GM23338 (cell line): ENCODE results near the gene PLD1.

ENCODE experiments used
- CREB1 ChIP-seq: fragments of 250-450 bp; sonication (Bioruptor Pico); IDR thresholded peaks from 2 replicates; pipeline ENCODE4 v1.5.0; 2020; ENCODE audit warnings: low read depth, mild to moderate bottlenecking, moderate library complexity
- CTCF ChIP-seq, 2 experiments: fragments of 200-600 bp in 1 of 2; sonication (generic) in 1 of 2; conservative IDR thresholded peaks; 2 replicates each; pipeline versions ENCODE4 v1.5.1 to v1.6.1; 2016 to 2017; ENCODE audit warnings: antibody characterized with exemption in 2 of 2, low read depth in 2 of 2, mild to moderate bottlenecking in 2 of 2, moderate library complexity in 1 of 2
- EZH2phosphoT487 ChIP-seq: fragments of 200-600 bp; sonication (generic); IDR thresholded peaks from one replicate; pipeline ENCODE4 v1.8.1; 2018; ENCODE audit warnings: antibody characterized with exemption; ENCODE audit not compliant: unreplicated experiment

DNA sequence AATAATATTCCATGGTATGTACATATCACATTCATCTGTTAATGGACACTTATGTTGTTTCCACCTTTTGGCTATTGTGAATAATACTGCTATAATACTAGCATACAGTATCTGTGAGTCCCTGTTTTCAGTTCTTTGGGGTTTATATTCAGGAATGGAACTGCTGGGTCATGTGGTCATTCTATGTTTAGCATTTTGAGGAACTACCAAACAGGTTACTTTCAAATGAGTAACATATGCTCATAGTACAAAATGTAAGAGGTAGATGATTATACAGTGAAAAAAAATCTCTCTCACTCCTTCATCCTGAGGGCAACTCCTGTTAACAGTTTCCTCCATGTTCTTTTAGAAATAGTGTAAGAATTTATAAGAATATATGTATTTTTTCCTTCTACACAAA is 162.2 kb downstream of the PLD1 start:
- no peak for TF ChIP-seq CTCF (conservative IDR thresholded peaks at IDR 0.05; ENCODE audit: low read depth in 2 of 2)
- no peak for TF ChIP-seq CREB1 (CRISPR knock-in tag)
- TF ChIP-seq EZH2phosphoT487 = no peak
